ENCODE results near the gene TOMM7.

GRCh38 chr7:22860337-22860736, 37.7 kb upstream of the TOMM7 start:
- TF ChIP-seq CTCF (conservative IDR thresholded peaks at IDR 0.05) (no peak), ZFX (IDR thresholded peaks at IDR 0.05) (no peak)
